ENCODE data around the gene SIAH1.

- TF ChIP-seq JUNB (CRISPR knock-in tag; conservative IDR thresholded peaks at IDR 0.05) (no peak), CTCF (IDR thresholded peaks at IDR 0.05 in 2 of 3, conservative IDR thresholded peaks at IDR 0.05 in 1 of 3; ENCODE audit: insufficient read depth in 2 of 3, low read depth in 1 of 3, low read length in 3 of 3) (no peak), ZNF274 (IDR thresholded peaks at IDR 0.05; ENCODE audit: borderline replicate concordance, low read depth, low read length) (no peak), TEAD4 (IDR thresholded peaks at IDR 0.05; ENCODE audit: low read length) (no peak), TEAD4 (CRISPR knock-in tag; IDR thresholded peaks at IDR 0.05; ENCODE audit: borderline replicate concordance) (no peak), SREBF2 (CRISPR knock-in tag; IDR thresholded peaks at IDR 0.05) (no peak), BHLHE40 (IDR thresholded peaks at IDR 0.05; ENCODE audit: low read length) (no peak)
- TF ChIP-seq, protein P1, sequence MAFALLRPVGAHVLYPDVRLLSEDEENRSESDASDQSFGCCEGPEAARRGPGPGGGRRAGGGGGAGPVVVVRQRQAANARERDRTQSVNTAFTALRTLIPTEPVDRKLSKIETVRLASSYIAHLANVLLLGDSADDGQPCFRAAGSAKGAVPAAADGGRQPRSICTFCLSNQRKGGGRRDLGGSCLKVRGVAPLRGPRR (CRISPR knock-in tag; IDR thresholded peaks at IDR 0.05) = no peak
These were observed 11.0 kb downstream of the SIAH1 start for GRCh38 chr16:48374255-48374654.

Data from K562 (cell line).